ENCODE data around the gene TPO. TPM values are rescaled to one million over a fixed set of nuclear protein-coding genes. Genes with fewer than 3 reads are reported as not detected.
"Not testable (repeated sequence)": the region's sequence is repeated elsewhere in the genome, so short reads cannot be mapped to it uniquely, and the experiment has no call there.

The TPO gene
- total RNA-seq, 4 donors from 2014 or later, result 6.7 to 14.5 (median 11.3) TPM

GRCh38 chr2:1407950-1408675 lies 5.2 kb upstream of the TPO start:
- Histone ChIP-seq H3K36me3 (no peaks in the 10 kb centered on the region), H3K4me3 (no peak overlapping the region), H3K4me1 (no peaks in the 10 kb centered on the region), H3K27ac (no peak overlapping the region), H3K27me3 (no peaks in the 10 kb centered on the region), H3K9me3 (no peaks in the 10 kb centered on the region)
- 62 to 79% methylated on average over 8 to 13 of the region's 16 CpGs for WGBS, 2 donors (ENCODE audit: low coverage in 1 of 2)
- TF ChIP-seq CTCF (IDR thresholded peaks at IDR 0.05), result no peak
- TF ChIP-seq POLR2AphosphoS5 (IDR thresholded peaks at IDR 0.05), result no peak
- no peak for TF ChIP-seq POLR2A (IDR thresholded peaks at IDR 0.05)
- no peak for TF ChIP-seq EP300 (IDR thresholded peaks at IDR 0.05)
- no peak for ATAC-seq

- 68 to 77% methylated on average over 7 to 10 of the region's 13 CpGs for WGBS, 2 donors (ENCODE audit: low coverage in 1 of 2)
- ATAC-seq, result no peak
- TF ChIP-seq CTCF (IDR thresholded peaks at IDR 0.05) (no peak), POLR2A (IDR thresholded peaks at IDR 0.05) (no peak)
Measured at GRCh38 chr2:1414121-1414520, 858 bp downstream of the TPO start.

GRCh38 chr2:1414901-1415300 lies 1.6 kb downstream of the TPO start:
- ATAC-seq, H3K27me3 ChIP-seq, H3K27ac ChIP-seq, H3K9me3 ChIP-seq, H3K36me3 ChIP-seq, H3K4me3 ChIP-seq, H3K4me1 ChIP-seq: not testable (repeated sequence)
- 100% methylated on average over 1 of the region's 11 CpGs; no CpG with 5 or more reads in 1 of the 2 donors for WGBS, 2 donors (ENCODE audit: low coverage in 1 of 2)

More at GRCh38 chr2:1414121-1414520, 858 bp downstream of the TPO start:
- Histone ChIP-seq H3K36me3 (no peaks in the 10 kb centered on the region), H3K9me3 (no peaks in the 10 kb centered on the region), H3K4me3 (no peak overlapping the region), H3K27me3 (peaks cover 7% of the 10 kb centered on the region), H3K27ac (no peak overlapping the region), H3K4me1 (no peaks in the 10 kb centered on the region)

- ATAC-seq, result no peak
- H3K9me3 ChIP-seq, result no peaks in the 10 kb centered on the region
- H3K27me3 ChIP-seq, result peaks cover 7% of the 10 kb centered on the region
- no peaks in the 10 kb centered on the region for H3K4me1 ChIP-seq
- WGBS, 2 donors (ENCODE audit: low coverage in 1 of 2), result no CpG with 5 or more reads among the region's 6 CpGs
- no peak for TF ChIP-seq CTCF (IDR thresholded peaks at IDR 0.05)
- no peak for TF ChIP-seq POLR2A (IDR thresholded peaks at IDR 0.05)
- no peak for TF ChIP-seq EP300 (IDR thresholded peaks at IDR 0.05)
- no peak for TF ChIP-seq POLR2AphosphoS5 (IDR thresholded peaks at IDR 0.05)
- H3K4me3 ChIP-seq, result no peak overlapping the region
- H3K36me3 ChIP-seq, result no peaks in the 10 kb centered on the region
- H3K27ac ChIP-seq, result no peak overlapping the region
Measured at GRCh38 chr2:1415501-1415900, 2.2 kb downstream of the TPO start.

GRCh38 chr2:1418566-1418965 lies 5.3 kb downstream of the TPO start:
- TF ChIP-seq CTCF (IDR thresholded peaks at IDR 0.05) (no peak), EP300 (IDR thresholded peaks at IDR 0.05) (no peak), POLR2A (IDR thresholded peaks at IDR 0.05) (no peak), POLR2AphosphoS5 (IDR thresholded peaks at IDR 0.05) (no peak)
- 65 to 68% methylated on average over 2 to 3 of the region's 3 CpGs for WGBS, 2 donors (ENCODE audit: low coverage in 1 of 2)

More at GRCh38 chr2:1418566-1418965, 5.3 kb downstream of the TPO start:
- Histone ChIP-seq H3K36me3 (no peaks in the 10 kb centered on the region), H3K4me3 (no peak overlapping the region), H3K27me3 (peaks cover 16% of the 10 kb centered on the region), H3K9me3 (no peaks in the 10 kb centered on the region), H3K4me1 (no peaks in the 10 kb centered on the region), H3K27ac (no peak overlapping the region)
- no peak for ATAC-seq
